ENCODE measurements around the gene LEFTY2. TPM values are rescaled to one million over a fixed set of nuclear protein-coding genes. Genes with fewer than 3 reads are reported as not detected.

LEFTY2 gene
- total and polyA plus RNA-seq, 10 of the 15 experiments (the other 5 are each of a cell fraction or from before 2014, with no cell fraction given): not detected

DNA sequence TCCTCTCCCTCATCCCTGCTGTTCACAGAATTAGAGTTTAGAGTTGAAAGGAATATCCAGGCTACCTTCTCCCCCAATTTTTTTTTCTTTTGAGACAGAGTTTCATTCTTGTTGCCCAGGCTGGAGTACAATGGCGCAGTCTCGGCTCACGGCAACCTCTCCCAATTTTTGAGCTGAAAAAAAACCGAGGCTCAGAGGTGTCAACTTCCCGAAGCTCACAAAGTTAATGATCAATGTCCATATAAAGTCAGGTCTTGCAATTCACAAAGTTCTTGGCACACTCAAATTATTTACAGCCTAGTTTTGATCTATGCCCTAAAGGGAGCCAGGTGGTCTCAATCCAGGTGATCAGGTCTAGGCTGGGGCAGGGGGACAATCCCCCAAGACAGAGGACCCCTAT lies 51.3 kb downstream of the LEFTY2 start:
- Histone ChIP-seq H3K4me3 (no peak overlapping the region), H2AFZ (ENCODE audit: control insufficient read depth, low read depth, low read length) (no peak overlapping the region), H3K27me3 (replicated peaks in 1 of 2; ENCODE audit: control insufficient read depth in 2 of 2, insufficient read depth in 2 of 2, low read length in 1 of 2) (no peaks in the 10 kb centered on the region), H3K9ac (ENCODE audit: control insufficient read depth, insufficient read depth, low read length) (no peak overlapping the region), H4K20me1 (ENCODE audit: control insufficient read depth, insufficient read depth) (no peaks in the 10 kb centered on the region), H3K36me3 (ENCODE audit: control insufficient read depth in 2 of 2, insufficient read depth in 2 of 2, low read length in 1 of 2) (no peaks in the 10 kb centered on the region), H3K9me3 (replicated peaks; ENCODE audit: control insufficient read depth, insufficient read depth, low read length) (no peaks in the 10 kb centered on the region), H3K4me1 (ENCODE audit: control insufficient read depth, insufficient read depth, low read length) (no peaks in the 10 kb centered on the region), H3K79me2 (ENCODE audit: control insufficient read depth, insufficient read depth, low read length) (no peaks in the 10 kb centered on the region), H3K27ac (ENCODE audit: control insufficient read depth, insufficient read depth) (no peak overlapping the region), H3K4me2 (ENCODE audit: control insufficient read depth, insufficient read depth) (no peak overlapping the region)
- TF ChIP-seq ATF7 (IDR thresholded peaks at IDR 0.05; ENCODE audit: low read depth): no peak
- TF ChIP-seq KAT2A (conservative IDR thresholded peaks at IDR 0.05; ENCODE audit: control insufficient read depth, low read depth, low read length): no peak
- no peak for TF ChIP-seq CEBPB (IDR thresholded peaks at IDR 0.05; ENCODE audit: borderline replicate concordance in 1 of 2, low read depth in 2 of 2, low read length in 2 of 2)
- no peak for TF ChIP-seq SMAD1 (IDR thresholded peaks at IDR 0.05; ENCODE audit: low read depth, partially characterized antibody)
- no peak for TF ChIP-seq YBX1 (IDR thresholded peaks at IDR 0.05)
- TF ChIP-seq, protein P1, sequence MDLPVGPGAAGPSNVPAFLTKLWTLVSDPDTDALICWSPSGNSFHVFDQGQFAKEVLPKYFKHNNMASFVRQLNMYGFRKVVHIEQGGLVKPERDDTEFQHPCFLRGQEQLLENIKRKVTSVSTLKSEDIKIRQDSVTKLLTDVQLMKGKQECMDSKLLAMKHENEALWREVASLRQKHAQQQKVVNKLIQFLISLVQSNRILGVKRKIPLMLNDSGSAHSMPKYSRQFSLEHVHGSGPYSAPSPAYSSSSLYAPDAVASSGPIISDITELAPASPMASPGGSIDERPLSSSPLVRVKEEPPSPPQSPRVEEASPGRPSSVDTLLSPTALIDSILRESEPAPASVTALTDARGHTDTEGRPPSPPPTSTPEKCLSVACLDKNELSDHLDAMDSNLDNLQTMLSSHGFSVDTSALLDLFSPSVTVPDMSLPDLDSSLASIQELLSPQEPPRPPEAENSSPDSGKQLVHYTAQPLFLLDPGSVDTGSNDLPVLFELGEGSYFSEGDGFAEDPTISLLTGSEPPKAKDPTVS (IDR thresholded peaks at IDR 0.05; ENCODE audit: low read depth, low read length): no peak
- no peak for TF ChIP-seq TBL1XR1 (IDR thresholded peaks at IDR 0.05; ENCODE audit: low read depth, low read length)
- no peak for TF ChIP-seq DPF2 (IDR thresholded peaks at IDR 0.05)
- no peak for TF ChIP-seq FOS (IDR thresholded peaks at IDR 0.05; ENCODE audit: borderline replicate concordance, extremely low read depth, insufficient read length)
- TF ChIP-seq MEF2B (IDR thresholded peaks at IDR 0.05; ENCODE audit: partially characterized antibody, poor library complexity, severe bottlenecking): no peak
- TF ChIP-seq NFXL1 (IDR thresholded peaks at IDR 0.05; ENCODE audit: borderline replicate concordance): no peak
- TF ChIP-seq SMC3 (IDR thresholded peaks at IDR 0.05; ENCODE audit: borderline replicate concordance, low read length): no peak
- no peak for TF ChIP-seq NRF1 (conservative IDR thresholded peaks at IDR 0.05; ENCODE audit: low read depth, low read length)
- TF ChIP-seq CHD4 (IDR thresholded peaks at IDR 0.05): no peak
- TF ChIP-seq POLR2A (IDR thresholded peaks at IDR 0.05; ENCODE audit: low read depth, low read length): no peak
- TF ChIP-seq BACH1 (IDR thresholded peaks at IDR 0.05; ENCODE audit: borderline replicate concordance): no peak
- no peak for TF ChIP-seq CBX3 (IDR thresholded peaks at IDR 0.05; ENCODE audit: borderline replicate concordance, low read depth)
- no peak for TF ChIP-seq EZH2 (IDR thresholded peaks at IDR 0.05; ENCODE audit: borderline replicate concordance, control insufficient read depth, low read depth, low read length)
- no peak for TF ChIP-seq MTA3 (IDR thresholded peaks at IDR 0.05; ENCODE audit: borderline replicate concordance, low read length)
- TF ChIP-seq, protein P2, sequence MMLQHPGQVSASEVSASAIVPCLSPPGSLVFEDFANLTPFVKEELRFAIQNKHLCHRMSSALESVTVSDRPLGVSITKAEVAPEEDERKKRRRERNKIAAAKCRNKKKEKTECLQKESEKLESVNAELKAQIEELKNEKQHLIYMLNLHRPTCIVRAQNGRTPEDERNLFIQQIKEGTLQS (IDR thresholded peaks at IDR 0.05; ENCODE audit: borderline replicate concordance, extremely low read depth, low read depth, low read length): no peak
- ChIA-PET SMC1A (ENCODE audit: uncharacterized antibody, unreplicated experiment) (interaction anchor here (1.0 kb wide), 1 partner anchor 9 kb away, joined by 3 read pairs; no protein-coding TSS in a partner anchor), CTCF (no interaction called here), POLR2A (interaction anchor here (1.2 kb wide), 1 partner anchor 9 kb away, joined by 3 read pairs; no protein-coding TSS in a partner anchor), RAD21 (ENCODE audit: unreplicated experiment) (interaction anchor here (1.0 kb wide), 1 partner anchor 112 kb away, joined by 3 read pairs; the partner anchor contains the start of gene SRP9)
- intact Hi-C loops (cut with micrococcal nuclease; ENCODE audit: unreplicated experiment) (no loop called here), in situ Hi-C loops (cut with MboI) (no loop called here)
- no TSS peak for BruUV-seq (replicated peaks)
- DNase-seq (ENCODE audit: low read depth, low spot score) (no peak), ATAC-seq (no peak), FAIRE-seq (no peak)
- 75% methylated on average over 5 of the region's 5 CpGs for WGBS (ENCODE audit: insufficient coverage, insufficient replicate concordance, low lambda C conversion rate, missing lambda C conversion rate)
